Natural killer cell treated with Interleukin-12 subunit alpha and Interleukin-12 subunit beta and Interleukin-15 and Interleukin-18, amount 100 ng/mL, for 72 hours (primary cell): ENCODE data around the gene ZNF112. TPM values are rescaled to one million over a fixed set of nuclear protein-coding genes. Genes with fewer than 3 reads are reported as not detected.

Experiments used
- total RNA-seq, 2 donors: library from RNA; stranded (reverse); gene quantifications; one replicate each; pipeline ENCODE4 v1.2.3, GENCODE V29; 2022

Gene ZNF112
- total RNA-seq, 2 donors from 2014 or later: not detected

Other genes with a start within 250 kb of the ZNF112 start
- gene ZNF225, start 243.3 kb downstream of the ZNF112 start, total RNA-seq: 1 to 10 TPM; 4.7 to 5.4 TPM
- 1 to 10 TPM; 9.0 TPM for gene ZNF234, start 215.1 kb downstream of the ZNF112 start, total RNA-seq
- gene ZNF226, start 191.6 kb downstream of the ZNF112 start, total RNA-seq: 10 to 100 TPM; 10.6 to 11.8 TPM
- 10 to 100 TPM; 25.9 to 26.0 TPM for gene ZNF227, start 144.1 kb downstream of the ZNF112 start, total RNA-seq
- gene ZNF233, start 96.8 kb downstream of the ZNF112 start, total RNA-seq: not detected
- 1 to 10 TPM; 8.3 to 9.0 TPM for gene ZNF235, start 51.7 kb downstream of the ZNF112 start, total RNA-seq
- gene ZNF285, start 44.9 kb upstream of the ZNF112 start, total RNA-seq: 1 to 10 TPM in 1 of 2 donors, under 1 TPM in 1; 0.20 to 1.5 TPM
- gene ZNF229, start 91.8 kb upstream of the ZNF112 start, total RNA-seq: under 1 TPM in 1 of 2 donors, not detected in 1; 0.24 TPM
- 1 to 10 TPM; 9.2 to 9.3 TPM for gene ZNF180, start 143.8 kb upstream of the ZNF112 start, total RNA-seq
- not detected for gene CEACAM20, start 173.0 kb upstream of the ZNF112 start, total RNA-seq